Gastrocnemius medialis (tissue), 4 donors: ENCODE results near the gene NKX2-1.
A peak's percentile ranks its signal among the peaks of the same experiment; 100 is the strongest.

Experiments
- CTCF ChIP-seq, 5 experiments: fragments of 450-650 bp in 3 of 5; fragments of 200-600 bp in 2 of 5; sonication (generic) in 2 of 5; IDR thresholded peaks in 4 of 5; conservative IDR thresholded peaks in 1 of 5; 1 replicate in 4 of 5; 2 replicates in 1 of 5; pipeline ENCODE4 v1.5.1; 2016 to 2019; ENCODE audit warnings: antibody characterized with exemption in 5 of 5, mild to moderate bottlenecking in 3 of 5, moderate library complexity in 3 of 5
- POLR2A ChIP-seq, 2 donors: fragments of 450-650 bp; IDR thresholded peaks; one replicate each; pipeline ENCODE4 v1.6.1; 2017; ENCODE audit warnings: antibody characterized with exemption in 2 of 2, mild to moderate bottlenecking in 2 of 2, moderate library complexity in 2 of 2

GRCh38 chr14:36553656-36554260 lies 33.7 kb upstream of the NKX2-1 start:
- peak in 3 of 5 experiments; percentile 29 to 64 (median 48) for TF ChIP-seq CTCF (IDR thresholded peaks at IDR 0.05 in 4 of 5, conservative IDR thresholded peaks at IDR 0.05 in 1 of 5)
- no peak for TF ChIP-seq POLR2A (IDR thresholded peaks at IDR 0.05)
